ENCODE results near the gene COL6A1. TPM values are rescaled to one million over a fixed set of nuclear protein-coding genes. Genes with fewer than 3 reads are reported as not detected.

COL6A1 gene
- total and polyA plus RNA-seq, 2 donors (not counting 3 experiments of a cell fraction or from before 2014, with no cell fraction given), result 30.1 to 42.4 TPM

GRCh38 chr21:45957981-45958600 is 23.5 kb upstream of the COL6A1 start:
- BruUV-seq (replicated peaks), result no TSS peak
- H3K9ac ChIP-seq (replicated peaks; ENCODE audit: extremely low read depth, insufficient read depth, low read length), result no peak overlapping the region
- ChIA-PET CTCF (no interaction called here), POLR2A (no interaction called here)
- H3K36me3 ChIP-seq (ENCODE audit: control insufficient read depth in 2 of 2, extremely low read depth in 1 of 2, insufficient read depth in 2 of 2, low read length in 2 of 2), result no peaks in the 10 kb centered on the region
- no peaks in the 10 kb centered on the region for H3K9me1 ChIP-seq (replicated peaks; ENCODE audit: control insufficient read depth, extremely low read depth, insufficient read depth, low read length)
- H3K4me1 ChIP-seq (ENCODE audit: control insufficient read depth, extremely low read depth, insufficient read depth, low read length), result no peaks in the 10 kb centered on the region
- H3K4me2 ChIP-seq (ENCODE audit: insufficient read depth, low read length), result no peak overlapping the region
- peak; percentile 26 for FAIRE-seq
- DNase-seq (ENCODE audit: low read depth, low spot score), result no peak
- no peaks in the 10 kb centered on the region for H4K20me1 ChIP-seq (replicated peaks; ENCODE audit: control insufficient read depth, extremely low read depth, insufficient read depth, low read length)
- no peak overlapping the region for H2AFZ ChIP-seq (ENCODE audit: low read depth, low read length)
- intact Hi-C loops (cut with micrococcal nuclease) (no loop called here), dilution Hi-C loops (cut with MboI; ENCODE audit: extremely low pct_ligation_motif_present, low sequenced_read_pairs) (no loop called here)
- H3K4me3 ChIP-seq (replicated peaks in 1 of 3; ENCODE audit: insufficient read depth in 1 of 3, low read depth in 1 of 3, low read length in 3 of 3), result no peak overlapping the region
- H3K9me3 ChIP-seq (replicated peaks; ENCODE audit: control insufficient read depth, insufficient read depth, low read length), result no peaks in the 10 kb centered on the region
- no peak overlapping the region for H3K27ac ChIP-seq (ENCODE audit: insufficient read depth, low read depth, low read length)
- peaks cover 8 to 18% of the 10 kb centered on the region in 2 experiments for H3K27me3 ChIP-seq (ENCODE audit: control insufficient read depth in 2 of 2, insufficient read depth in 2 of 2, low read length in 2 of 2)
- no peaks in the 10 kb centered on the region for H3K79me2 ChIP-seq (ENCODE audit: control insufficient read depth, insufficient read depth, low read length)
- no peak for TF ChIP-seq CTCF (IDR thresholded peaks at IDR 0.05; ENCODE audit: extremely low read depth in 1 of 2, insufficient read depth in 1 of 2, low read depth in 1 of 2, low read length in 2 of 2)
- no peak for TF ChIP-seq MYC (IDR thresholded peaks at IDR 0.05; ENCODE audit: low read depth, low read length)
- TF ChIP-seq POLR2AphosphoS5 (IDR thresholded peaks at IDR 0.05; ENCODE audit: insufficient read depth, low read depth, low read length), result no peak
- no peak for TF ChIP-seq MAX (IDR thresholded peaks at IDR 0.05; ENCODE audit: insufficient read depth, insufficient read length)
- no peak for TF ChIP-seq FOS (IDR thresholded peaks at IDR 0.05; ENCODE audit: borderline replicate concordance, insufficient read depth, low read length)
- no peak for TF ChIP-seq JUN (IDR thresholded peaks at IDR 0.05; ENCODE audit: borderline replicate concordance, insufficient read depth, insufficient read length, low read depth)
- no peak for TF ChIP-seq EZH2 (IDR thresholded peaks at IDR 0.05; ENCODE audit: borderline replicate concordance, low read depth, low read length, severe bottlenecking)
- no peak for TF ChIP-seq POLR2A (IDR thresholded peaks at IDR 0.05; ENCODE audit: low read depth, low read length)
- no peak for TF ChIP-seq GATA2 (IDR thresholded peaks at IDR 0.05; ENCODE audit: insufficient read depth, insufficient read length, low read depth, low read length)

All from endothelial cell of umbilical vein (primary cell).